GM21619 (cell line): ENCODE results near the gene ABCB9.
"Not testable (repeated sequence)": the region's sequence is repeated elsewhere in the genome, so short reads cannot be mapped to it uniquely, and the experiment has no call there.

Experiments used
- ATAC-seq: cut with Tn5 transposase; IDR thresholded peaks from one replicate; pipeline ENCODE4 v1.9.1; 2021; ENCODE audit not compliant: unreplicated experiment

ABCB9 gene

DNA sequence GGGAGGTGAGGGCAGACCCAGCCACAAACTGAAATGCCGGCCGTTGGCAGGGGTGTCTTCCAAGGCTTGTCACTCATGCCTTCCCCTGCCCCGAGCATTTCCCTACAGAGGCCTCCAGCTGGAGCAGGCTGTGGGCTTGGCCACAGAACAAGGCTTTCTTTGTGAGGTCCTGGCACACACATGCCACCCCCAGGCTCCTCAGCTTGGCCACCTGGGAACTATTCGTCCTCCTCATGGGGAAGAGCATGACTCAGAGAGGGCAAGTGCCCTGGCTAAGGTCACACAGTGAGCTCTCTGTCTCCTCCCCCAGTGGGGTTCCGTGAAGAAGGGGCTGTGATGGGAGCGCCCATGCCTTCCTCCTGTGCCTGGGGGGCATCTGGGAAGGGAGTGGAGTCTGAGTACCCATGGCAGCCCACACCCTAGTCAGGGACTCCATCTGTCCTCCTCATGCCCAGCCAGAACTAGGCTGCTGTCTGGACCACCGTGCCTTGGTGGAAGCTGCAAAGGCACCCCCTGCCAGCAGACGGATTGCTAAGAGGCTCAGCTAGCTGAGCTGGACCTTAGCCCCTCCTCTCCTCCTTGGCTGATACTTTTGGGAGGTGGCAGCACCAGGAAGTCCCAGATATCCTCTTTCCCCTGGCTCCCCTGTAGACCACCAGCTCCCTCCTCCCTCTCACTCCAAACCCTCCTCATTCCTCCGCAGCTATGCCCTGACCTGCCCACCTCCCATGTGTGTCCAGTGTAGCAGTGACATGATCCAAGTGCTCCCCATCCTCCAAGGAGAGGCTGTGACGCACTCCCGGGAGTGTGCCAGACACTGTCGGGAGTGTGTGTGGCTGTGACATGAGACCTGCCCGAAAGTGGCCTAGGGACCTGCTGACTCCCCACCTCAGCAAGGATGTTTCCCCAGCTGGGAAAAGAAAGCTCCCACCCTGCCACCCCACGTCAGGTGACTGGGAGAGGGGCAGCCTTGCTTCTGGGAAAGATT, 21.4 kb downstream of the ABCB9 start:
- no peak for ATAC-seq

DNA sequence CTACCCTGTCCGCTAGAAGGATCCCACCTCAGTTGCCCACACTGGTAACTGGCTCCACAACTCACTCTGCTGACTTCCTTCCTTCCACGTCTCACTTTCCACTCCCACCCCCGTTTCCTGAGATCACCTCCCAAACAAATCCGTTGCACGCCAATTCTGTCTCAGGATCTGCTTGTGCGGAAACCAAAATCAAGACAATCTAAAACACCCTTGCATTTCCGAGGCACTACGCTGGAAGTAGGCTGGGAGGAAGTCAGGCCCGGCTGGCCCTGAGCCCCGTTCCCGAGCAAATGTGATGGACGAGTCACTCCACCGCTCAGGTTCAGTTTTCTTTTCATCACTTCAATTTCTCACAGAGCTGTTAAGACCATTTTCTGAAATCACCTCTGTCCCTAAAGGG, 23.1 kb downstream of the ABCB9 start:
- ATAC-seq: no peak

DNA sequence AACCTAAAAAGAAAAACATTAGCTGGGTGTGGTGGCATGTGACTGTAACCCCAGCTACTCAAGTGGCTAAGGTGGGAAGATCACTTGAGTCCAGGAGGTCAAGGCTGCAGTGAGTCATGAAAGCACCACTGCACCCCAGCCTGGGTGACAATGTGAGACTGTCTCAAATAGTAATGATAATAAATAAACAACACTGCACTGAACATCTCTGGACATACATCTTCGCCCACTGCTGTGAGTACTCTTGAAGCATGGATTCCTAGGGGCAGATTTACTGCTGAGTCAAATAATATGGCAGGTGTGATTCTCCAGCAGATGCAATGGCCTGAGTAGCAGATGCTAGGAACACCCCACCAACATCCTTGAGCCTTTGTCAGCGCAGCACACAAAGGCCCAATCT, 23.6 kb downstream of the ABCB9 start:
- ATAC-seq: no peak

DNA sequence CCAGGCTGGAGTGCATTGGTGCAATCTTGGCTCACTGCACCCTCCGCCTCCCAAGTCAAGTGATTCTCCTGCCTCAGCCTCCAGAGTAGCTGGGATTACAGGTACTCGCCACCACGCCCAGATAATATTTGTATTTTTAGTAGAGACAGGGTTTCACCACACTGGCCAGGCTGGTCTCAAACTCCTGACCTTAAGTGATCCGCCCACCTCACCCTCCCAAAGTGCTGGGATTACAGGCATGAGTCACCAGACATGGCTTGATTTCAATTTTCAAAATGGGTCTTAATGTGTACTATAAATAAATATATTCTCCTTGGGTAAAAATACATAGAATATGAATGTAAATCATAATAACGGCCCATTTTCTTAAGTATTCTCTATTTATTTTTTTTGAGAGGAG, 24.9 kb downstream of the ABCB9 start:
- ATAC-seq: not testable (repeated sequence)

DNA sequence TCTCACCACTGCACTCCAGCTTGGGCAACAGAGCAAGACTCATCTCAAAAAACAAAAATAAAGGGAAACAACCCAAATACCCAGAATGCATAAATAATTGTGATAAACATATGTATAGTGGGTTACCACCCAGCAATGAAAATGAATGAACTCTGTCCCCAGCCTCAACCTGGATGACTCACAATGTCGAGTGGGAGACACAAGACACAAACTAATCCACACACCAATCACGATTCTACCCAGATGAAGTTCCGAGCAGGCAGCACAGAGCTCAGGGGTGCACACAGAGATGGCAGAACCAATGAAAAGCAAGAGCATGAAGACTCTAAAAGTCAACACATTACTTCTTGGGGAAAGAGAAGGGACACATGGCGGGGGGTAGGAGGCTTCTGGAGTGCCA, 27.1 kb downstream of the ABCB9 start:
- no peak for ATAC-seq

DNA sequence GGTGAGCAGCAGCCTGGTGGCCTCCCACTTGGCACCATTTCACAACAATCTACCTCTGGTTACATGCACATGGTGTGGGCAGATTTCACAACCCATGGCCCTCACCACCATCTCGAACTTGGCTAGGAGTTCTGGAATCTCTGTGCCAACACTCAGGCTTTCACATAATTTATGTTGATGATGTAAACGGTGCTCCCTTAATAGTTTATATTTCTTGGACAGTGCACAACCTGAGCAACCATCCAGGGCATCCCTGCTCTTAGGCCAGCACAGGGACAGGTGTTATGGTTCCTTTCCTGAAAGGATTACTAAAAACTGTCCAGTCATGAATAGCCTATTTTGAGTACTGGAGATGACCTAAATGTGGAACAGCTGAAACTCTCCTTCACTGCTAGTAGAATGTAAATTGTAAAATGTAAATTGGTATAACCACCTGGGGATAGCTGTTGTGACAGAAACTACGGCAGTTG, 28.6 kb downstream of the ABCB9 start:
- ATAC-seq: no peak

DNA sequence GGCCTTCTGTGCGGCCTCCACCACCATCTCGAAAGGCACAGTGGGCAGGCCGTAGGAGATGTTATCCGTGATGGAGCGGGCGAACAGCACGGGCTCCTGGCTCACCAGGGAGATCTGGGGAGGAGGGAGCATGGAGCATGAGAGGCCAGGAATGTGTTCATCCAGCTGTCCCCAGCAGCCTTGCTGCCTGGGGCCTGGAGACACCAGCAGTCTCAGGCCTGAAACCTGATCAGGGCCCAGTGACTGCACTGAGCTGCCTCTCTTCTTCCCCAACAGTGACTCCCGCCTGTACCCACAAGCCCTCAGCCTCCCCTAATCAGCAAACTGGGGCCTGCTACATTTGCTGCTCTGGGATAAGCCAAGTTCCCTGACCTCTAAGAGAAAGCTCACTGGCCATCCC, 30.9 kb downstream of the ABCB9 start:
- no peak for ATAC-seq

DNA sequence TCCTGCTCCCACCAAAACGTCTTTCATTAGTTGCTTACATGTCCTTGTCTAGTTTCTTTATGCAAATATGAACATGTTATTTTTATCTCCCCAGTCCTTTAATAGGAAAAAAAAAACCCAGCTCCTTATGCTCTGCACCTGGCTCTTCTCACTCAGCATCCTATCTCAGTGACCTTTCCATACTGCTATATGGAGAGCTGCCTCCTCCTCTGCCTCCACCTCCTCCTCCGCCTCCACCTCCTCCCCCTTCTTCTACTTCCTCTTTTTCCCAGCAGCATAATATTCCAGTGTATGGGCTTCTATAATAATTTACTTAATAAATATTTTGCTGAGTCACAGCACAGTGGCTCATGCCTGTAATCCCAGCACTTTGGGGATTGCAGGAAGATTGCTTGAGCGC, 31.5 kb downstream of the ABCB9 start:
- ATAC-seq: peak; percentile 57

DNA sequence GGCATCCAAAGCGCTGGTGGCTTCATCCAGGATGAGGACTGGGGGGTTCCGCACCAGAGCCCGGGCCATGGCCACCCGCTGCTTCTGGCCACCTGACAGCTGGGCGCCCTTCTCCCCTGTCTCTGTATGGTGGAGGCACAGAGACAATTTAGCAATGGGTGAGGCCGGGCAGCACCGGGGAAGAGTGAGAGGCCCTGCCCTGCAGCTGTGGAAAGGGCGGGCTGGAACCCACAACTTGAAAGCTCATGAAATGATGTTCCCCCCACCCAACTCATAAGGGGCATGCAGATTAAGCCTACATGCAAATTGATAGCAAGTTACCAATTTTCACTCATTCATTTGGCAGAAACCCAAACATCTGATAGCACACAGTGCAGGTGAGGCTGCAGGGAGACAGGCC, 34.1 kb downstream of the ABCB9 start:
- no peak for ATAC-seq

DNA sequence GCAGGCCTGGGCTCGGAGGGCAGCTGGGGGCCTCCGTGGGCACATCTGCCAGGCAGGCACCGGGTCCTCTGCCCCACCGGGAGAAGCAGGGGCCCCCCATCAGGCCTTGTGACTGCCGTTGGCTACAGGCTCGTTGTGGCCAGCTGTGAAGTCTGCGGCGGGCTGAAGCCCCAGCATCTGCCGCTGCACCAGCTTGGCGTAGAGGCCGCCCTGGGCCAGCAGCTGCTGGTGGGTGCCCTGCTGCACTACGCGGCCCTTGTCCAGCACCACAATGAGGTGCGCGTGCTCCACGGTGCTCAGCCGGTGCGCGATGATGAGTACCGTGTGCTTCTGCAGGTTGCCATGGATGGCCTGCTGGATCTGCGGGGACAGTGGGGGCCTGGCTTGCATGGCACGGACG, 36.5 kb downstream of the ABCB9 start:
- no peak for ATAC-seq

DNA sequence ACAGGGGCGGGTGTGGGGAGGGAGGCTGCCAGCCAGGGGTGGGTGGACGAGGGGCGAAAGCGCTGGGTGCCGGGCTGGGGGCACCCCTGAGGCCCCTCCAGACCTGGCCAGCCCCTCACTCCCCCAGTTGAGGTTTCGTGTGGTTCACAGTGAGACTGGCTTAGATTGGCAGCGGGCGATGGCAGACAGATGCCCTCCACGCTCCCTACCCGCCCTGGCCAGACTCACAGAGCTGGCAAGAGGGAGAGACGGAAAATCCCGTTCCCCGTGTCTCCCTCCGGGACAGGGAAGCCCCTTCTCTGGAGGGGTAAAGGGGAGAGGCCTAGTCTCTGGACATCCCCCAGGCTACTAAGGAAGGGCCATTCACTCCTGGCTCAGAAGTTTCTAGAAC, 37.1 kb downstream of the ABCB9 start:
- ATAC-seq: no peak

DNA sequence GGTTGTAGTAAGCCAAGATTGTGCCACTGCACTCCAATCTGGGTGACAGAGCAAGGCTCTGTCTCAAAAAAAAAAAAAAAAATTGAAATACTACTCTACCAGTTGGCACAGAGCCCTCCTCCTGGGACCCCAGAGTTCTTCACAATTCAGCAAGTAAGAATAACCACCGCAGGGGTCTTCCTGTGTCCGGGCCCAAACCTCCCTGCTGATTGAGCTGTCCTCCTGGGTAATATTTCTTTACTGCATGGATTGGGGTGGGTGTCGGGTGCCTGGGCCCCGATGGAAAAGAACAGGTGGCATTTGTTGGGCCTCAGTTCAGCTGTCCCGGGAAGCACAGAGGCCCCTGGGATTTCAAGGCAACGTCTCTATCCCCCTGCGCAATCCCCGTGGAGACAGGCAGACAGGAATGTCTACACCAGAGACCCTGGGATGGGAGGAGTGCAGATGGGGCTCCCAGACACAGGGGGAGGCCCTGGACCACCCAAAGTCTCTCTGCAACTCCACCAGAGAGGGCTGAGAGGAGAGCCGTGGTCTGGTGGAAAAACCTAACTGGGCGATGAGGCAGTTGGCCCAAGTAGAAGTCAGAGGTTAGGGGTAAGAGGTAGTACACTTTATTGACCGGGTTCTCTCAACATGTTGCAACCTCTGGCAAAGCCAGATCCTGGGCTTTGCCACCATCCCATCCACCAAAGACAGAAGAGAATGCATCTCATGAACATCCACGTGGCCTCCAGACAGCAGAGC, 37.7 kb downstream of the ABCB9 start:
- ATAC-seq: no peak

DNA sequence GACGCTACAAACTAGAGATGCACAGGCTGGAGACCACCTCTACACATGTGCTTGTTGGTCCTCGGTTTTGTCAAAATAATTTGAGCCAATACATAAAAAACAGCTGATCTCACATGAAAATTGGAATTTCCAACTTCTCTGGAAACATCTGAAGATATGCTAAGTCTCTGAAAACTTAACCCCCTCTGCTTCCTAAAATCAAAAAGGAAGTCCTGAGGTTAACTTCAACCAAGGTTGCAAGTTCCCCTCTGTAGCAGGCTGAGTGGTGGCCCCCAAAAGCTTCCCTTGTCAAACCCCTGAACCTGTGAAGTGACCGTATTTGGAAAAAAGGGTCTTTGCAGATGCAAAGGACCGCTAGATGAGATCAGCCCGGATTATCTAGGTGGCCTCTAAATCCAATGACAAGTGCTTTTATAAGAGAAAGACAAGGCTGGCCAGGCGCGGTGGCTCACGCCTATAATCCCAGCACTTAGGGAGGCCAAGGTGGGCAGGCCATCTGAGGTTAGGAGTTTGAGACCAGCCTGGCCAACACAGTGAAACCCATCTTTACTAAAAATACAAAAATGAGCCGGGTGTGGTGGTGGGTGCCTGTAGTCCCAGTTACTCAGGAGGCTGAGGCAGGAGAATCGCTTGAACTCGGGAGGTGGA, 38.4 kb downstream of the ABCB9 start:
- ATAC-seq: no peak

DNA sequence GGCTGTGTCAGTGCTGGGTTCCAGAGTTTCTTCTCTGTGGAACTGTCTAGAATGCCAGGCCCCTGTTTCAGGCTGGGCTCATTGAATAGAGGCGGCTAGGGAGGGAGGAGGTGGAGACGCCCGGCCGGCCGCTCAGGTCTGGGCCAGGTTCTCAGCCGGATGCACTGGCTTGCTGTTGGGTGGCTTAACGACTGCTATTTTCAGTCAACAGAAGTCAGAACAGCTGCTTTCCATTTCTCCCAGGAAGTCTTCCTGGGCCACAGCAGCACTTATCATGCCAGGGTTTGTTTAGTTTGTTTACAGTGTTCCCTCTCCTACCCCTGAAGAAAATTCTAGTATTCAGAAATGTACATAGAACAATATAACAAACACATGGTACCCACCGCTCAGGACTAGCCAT, 44.3 kb downstream of the ABCB9 start:
- no peak for ATAC-seq

DNA sequence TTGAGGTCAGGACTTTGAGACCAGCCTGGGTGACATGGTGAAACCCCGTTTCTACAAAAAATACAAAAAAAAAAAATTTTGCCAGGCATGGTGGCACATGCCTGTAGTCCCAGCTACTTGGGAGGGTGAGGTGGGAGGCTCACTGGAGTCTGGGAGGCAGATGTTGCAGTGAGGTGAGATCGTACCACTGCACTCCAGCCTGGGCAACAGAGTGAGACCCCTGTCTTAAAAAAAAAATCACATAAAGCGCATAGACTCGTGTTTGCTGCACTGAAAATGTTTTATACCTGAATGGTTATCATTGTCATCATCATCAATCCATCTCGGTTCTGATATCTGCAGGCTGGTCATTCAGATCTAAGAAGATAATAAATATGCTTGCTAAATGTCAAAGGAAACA, 45.6 kb downstream of the ABCB9 start:
- no peak for ATAC-seq

DNA sequence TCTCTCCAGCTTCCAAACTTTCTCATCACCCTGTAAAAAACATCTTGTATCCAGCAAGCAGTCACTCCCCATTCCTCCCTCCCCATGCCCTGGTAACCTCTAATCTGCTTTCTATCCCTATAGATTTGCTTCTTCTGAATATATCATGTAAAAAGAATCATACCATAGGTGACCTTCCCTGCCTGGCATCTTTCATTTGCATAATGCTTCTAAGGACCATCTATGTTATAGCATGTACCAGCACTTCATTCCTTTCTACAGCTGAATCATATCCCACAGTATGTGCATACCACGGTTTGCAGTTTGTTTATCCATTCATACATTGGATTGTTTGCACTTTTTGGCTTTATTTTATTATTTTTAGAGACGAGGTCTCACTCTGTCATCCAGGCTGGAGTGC, 47.4 kb downstream of the ABCB9 start:
- ATAC-seq: no peak

DNA sequence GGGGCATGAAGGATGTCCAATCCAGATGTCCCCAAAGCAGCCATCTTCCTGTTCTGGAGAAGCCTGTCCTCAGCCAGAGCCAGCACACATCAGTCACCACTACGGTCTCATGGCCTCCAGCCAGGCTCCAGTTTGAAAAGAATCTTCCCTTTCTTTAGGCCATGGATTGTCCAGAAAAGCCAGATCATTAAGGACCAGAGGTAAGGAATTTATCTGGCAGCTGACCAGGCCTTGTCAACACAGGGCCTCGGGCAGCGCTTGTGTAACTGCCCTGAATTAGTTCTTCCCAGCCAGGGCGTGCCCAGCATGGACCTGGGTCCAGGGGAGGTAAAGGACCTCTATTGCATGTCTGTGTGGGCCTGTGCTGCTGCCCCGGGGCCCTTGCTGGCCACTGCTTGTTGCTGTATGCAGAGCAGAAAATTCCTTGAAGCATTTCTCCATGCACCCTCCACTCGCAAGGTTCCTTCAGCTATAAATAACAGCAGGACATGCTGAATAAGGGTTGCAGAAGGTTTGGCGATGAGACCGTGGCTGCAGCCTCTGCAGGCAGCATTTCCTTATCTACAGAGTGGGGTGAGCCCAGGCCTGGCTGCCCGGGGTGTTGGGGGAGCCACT, 48.6 kb downstream of the ABCB9 start:
- ATAC-seq: no peak

DNA sequence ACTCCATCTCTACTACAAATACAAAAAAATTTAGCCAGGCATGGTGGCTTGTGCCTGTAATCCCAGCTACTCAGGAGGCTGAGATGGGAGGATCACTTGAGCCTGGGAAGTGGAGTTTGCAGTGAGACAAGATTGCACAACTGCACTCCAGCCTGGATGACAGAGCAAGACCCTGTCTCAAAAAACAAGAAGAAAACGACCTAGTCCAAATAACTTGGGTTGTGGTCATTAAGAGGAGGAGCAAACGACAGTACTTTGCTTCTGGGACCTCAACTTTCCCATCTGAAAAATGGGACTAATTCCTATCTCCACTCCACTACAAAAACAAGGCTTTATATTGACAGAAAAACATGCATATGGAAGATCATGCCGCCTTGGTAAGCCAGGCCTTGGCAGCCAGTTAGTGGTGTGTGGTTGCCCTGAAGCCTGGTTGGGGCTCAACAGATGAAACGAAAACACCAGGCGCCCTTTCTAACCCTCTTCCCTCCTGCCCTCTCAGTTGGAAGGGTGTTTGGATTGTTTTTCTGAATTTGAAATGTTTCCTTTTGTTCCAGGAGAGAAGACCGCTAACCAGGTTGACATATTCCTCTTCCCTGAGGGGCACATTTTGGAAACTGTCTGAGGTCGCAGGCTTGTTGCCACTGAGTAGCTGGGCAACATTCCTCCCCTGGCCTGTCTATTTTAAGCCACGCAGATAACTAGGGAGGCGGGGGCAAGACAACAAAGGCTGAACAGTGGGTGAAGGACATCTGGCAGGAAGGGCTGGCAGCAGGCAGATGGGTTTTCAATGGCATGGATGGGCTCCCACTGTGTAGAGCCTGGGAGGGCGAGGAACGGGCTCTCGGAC, 56.6 kb downstream of the ABCB9 start:
- no peak for ATAC-seq

DNA sequence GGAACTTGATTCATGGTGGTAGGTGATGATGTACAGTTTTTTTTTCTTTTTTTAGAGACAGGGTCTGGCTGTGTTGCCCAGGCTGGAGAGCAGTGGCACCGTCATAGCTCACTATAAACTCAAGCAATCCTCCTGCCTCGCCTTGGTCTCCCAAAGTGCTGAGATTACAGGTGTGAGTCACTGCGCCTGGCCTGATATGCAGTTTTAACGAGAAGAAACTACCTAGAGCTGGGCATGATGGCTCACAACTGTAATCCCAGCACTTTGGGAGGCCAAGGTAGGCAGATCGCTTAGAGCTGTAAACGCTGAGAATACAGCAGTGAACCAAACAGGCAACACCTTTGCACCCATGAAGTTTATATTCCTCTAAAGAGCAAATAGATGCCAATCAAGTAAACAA, 57.3 kb downstream of the ABCB9 start:
- no peak for ATAC-seq

DNA sequence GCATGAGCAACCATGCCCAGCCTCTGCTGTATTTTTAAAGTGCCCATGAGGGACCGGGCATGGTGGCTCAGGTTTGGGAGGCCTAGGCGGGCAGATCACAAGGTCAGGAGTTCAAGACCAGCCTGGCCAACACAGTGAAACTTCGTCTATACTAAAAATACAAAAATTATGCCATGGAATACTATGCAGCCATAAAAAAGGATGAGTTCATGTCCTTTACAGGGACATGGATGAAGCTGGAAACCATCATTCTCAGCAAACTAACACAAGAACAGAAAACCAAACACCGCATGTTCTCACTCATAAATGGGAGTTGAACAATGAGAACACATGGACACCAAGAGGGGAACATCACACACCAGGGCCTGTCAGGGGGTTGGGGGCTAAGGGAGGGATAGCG, 61.0 kb downstream of the ABCB9 start:
- not testable (repeated sequence) for ATAC-seq
